GM12864 (cell line): ENCODE results near the gene ADGRD1.

Experiments used
- DNase-seq: peaks from one replicate; pipeline ENCODE4 v3.0.0-alpha.2; 2011; ENCODE audit warnings: low read depth
- H3K4me3 ChIP-seq: 2 replicates; pipeline ENCODE4 v1.5.1; 2011; ENCODE audit warnings: mild to moderate bottlenecking, low read depth, low read length, control low read depth
- CTCF ChIP-seq: IDR thresholded peaks from 2 replicates; pipeline ENCODE4 v1.5.1; 2011; ENCODE audit warnings: low read depth, mild to moderate bottlenecking, moderate library complexity, low read length, control low read depth, inconsistent platforms; ENCODE audit errors: missing control alignments

Gene ADGRD1

GRCh38 chr12:130917607-130918006, 36.1 kb upstream of the ADGRD1 start:
- TF ChIP-seq CTCF, result no peak
- DNase-seq, result no peak
- no peak overlapping the region for H3K4me3 ChIP-seq

- TF ChIP-seq CTCF, result no peak
- no peak overlapping the region for H3K4me3 ChIP-seq
- DNase-seq, result no peak
These were observed 34.6 kb upstream of the ADGRD1 start for GRCh38 chr12:130919086-130919485.

GRCh38 chr12:130920119-130920703, 33.5 kb upstream of the ADGRD1 start:
- H3K4me3 ChIP-seq, result no peak overlapping the region
- no peak for DNase-seq
- TF ChIP-seq CTCF, result no peak

- TF ChIP-seq CTCF, result no peak
- no peak for DNase-seq
- no peak overlapping the region for H3K4me3 ChIP-seq
These were observed 32.9 kb upstream of the ADGRD1 start for GRCh38 chr12:130920723-130921381.

- no peak for DNase-seq
- no peak overlapping the region for H3K4me3 ChIP-seq
- no peak for TF ChIP-seq CTCF
These were observed 31.2 kb upstream of the ADGRD1 start for GRCh38 chr12:130922511-130922953.

GRCh38 chr12:130924966-130925665, 28.6 kb upstream of the ADGRD1 start:
- no peak overlapping the region for H3K4me3 ChIP-seq
- no peak for TF ChIP-seq CTCF
- DNase-seq, result no peak
